Skeletal muscle cell (primary cell): ENCODE data around the gene PGM1.

Experiments used
- DNase-seq: peaks from one replicate; pipeline ENCODE4 v3.0.0-alpha.2; 2010; ENCODE audit warnings: low read depth
- H3K4me3 ChIP-seq: 2 replicates; pipeline ENCODE4 v1.5.1; 2011; ENCODE audit warnings: low read depth, mild to moderate bottlenecking, control low read depth, low read length, moderate library complexity

Gene PGM1

DNA sequence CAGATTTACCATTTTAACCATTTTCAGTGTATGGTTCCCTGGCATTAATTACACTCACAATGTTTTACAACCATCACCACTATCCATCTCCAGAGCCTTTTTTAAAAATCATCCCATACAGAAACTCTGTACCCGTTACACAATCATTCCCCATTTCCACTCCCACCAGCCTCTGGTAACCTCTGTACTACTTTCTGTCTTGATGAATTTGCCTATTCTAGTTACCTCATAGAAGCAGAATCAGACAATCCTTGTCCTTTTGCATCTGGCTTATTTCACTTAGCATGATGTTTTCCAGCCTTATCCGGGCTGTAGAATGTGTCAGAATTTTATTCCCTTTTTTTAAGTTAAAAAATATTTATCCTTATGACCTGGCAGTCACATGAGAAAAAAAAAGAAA, 33.0 kb downstream of the PGM1 start:
- no peak for DNase-seq

GRCh38 chr1:63628607-63629006, 35.4 kb downstream of the PGM1 start:
- DNase-seq: no peak
- H3K4me3 ChIP-seq: no peak overlapping the region

More for the DNA sequence above, 33.0 kb downstream of the PGM1 start:
- no peak overlapping the region for H3K4me3 ChIP-seq

- DNase-seq: no peak
- no peak overlapping the region for H3K4me3 ChIP-seq
Observed at GRCh38 chr1:63630238-63630637, 37.0 kb downstream of the PGM1 start.

DNA sequence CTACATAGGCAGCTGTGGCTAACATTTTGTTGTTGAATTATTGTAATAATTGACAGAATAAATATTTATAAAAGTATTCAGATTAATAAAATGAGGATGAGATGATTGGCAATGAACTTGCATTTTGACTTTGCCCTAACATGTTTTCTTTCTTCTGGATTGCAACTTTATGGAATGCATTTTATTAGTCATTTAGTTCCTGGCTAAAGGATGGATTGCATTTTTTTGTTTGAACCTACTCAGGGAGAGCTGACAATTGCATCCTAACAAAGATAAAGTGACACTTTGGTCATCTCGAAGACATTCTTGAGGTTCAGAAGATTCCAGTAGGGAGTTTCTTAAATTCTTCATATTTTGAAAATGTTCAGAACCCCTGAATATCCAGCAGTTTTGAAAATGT, 37.5 kb downstream of the PGM1 start:
- no peak for DNase-seq
- no peak overlapping the region for H3K4me3 ChIP-seq

DNA sequence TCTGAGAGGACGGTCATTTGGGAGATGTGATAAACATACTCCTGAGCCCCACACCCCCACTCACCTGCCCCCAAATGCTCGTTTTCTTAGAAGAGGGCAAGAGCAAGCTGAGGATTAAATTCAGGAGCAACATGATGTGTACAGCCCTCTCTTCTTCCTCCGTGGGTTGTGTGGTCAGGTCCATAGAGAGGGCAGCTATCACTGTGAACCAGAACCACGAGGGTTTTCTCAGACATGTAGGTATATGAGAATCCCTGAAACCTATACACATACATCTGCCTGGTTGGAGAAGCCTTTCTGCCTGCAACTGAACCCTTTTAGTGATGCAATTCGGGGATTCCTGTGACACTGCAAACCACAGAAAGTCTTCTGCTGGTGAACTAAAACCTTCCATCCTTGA, 38.9 kb downstream of the PGM1 start:
- no peak for DNase-seq
- no peak overlapping the region for H3K4me3 ChIP-seq

GRCh38 chr1:63633281-63633680, 40.1 kb downstream of the PGM1 start:
- DNase-seq: no peak
- no peak overlapping the region for H3K4me3 ChIP-seq

- H3K4me3 ChIP-seq: no peak overlapping the region
- no peak for DNase-seq
Observed at GRCh38 chr1:63634471-63634870, 41.3 kb downstream of the PGM1 start.

- no peak overlapping the region for H3K4me3 ChIP-seq
- peak; percentile 47 for DNase-seq
Observed at GRCh38 chr1:63635681-63636080, 42.5 kb downstream of the PGM1 start.

GRCh38 chr1:63636192-63637105, 43.2 kb downstream of the PGM1 start:
- DNase-seq: no peak
- no peak overlapping the region for H3K4me3 ChIP-seq

DNA sequence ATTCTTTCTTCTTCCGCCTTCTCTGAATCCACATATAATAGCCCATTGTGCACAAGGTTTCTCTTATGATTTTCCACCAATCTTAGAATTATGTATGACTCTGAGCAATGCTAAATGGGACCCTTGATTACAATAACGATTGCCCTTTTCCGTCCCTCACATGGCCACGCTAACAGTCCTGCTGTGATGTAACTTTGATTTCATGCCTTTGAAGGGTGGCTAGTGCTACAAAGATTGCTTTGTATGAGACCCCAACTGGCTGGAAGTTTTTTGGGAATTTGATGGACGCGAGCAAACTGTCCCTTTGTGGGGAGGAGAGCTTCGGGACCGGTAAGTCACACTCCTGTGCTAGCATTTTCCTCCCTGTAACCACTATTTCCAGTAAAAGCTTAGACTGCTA, 45.3 kb downstream of the PGM1 start:
- no peak for DNase-seq
- H3K4me3 ChIP-seq: no peak overlapping the region

DNA sequence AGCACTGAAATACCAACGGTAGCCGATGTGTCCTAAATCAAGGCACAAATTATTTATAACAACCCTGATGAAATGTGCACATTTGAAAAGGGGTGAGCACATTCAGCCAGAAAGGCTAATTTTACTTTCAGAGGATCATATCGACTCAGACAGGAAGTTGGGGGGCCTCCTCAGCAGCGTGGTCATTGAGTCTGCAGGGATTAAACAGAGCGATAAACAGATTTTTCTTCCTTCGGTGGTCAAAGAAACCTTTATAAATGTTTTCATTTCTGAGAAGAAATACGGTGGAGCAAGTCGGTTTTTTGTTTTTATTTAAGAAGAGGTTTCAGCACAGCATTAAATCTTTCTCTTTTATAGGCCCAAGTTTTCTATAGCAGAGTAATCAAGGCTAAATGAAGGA, 45.7 kb downstream of the PGM1 start:
- DNase-seq: no peak
- no peak overlapping the region for H3K4me3 ChIP-seq

- DNase-seq: no peak
- H3K4me3 ChIP-seq: no peak overlapping the region
Observed at GRCh38 chr1:63640633-63641567, 47.7 kb downstream of the PGM1 start.

DNA sequence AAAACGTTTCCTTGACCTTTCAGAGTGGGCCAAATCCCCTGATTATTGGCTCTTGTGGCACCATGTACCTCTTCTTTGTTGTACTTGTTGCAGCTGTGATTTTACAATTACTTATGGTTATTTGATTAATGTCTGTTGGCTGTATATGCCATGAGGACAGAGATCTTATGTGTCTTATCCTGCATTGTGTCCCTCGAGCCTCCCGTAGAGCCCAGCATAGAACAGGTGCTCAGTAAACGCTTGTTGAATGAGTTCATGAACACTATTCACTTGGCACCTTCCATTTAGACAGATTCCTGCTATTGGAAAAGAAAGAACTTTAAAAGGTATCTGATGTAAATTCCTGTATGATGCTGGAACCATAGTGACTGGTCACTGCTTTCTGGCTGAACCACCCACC, 48.4 kb downstream of the PGM1 start:
- DNase-seq: no peak
- H3K4me3 ChIP-seq: no peak overlapping the region

DNA sequence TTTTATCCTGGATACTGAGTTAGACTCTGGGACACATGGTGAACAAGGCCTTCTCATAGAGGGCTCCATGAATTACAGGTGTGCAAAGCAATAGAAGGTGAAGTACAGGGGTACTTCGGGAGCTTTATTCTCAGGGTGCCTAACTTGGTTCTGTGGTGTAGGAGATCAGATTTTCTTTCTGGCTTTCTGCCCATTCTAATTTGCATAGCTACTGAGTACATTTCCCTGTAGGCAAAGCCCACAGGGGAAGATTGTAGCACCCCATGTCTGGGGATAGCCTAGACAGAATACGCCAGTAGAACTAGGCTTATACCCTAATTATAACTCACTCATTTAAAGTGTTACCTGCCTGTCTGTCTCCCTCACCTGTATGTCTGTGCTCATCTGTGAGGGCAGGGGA, 49.7 kb downstream of the PGM1 start:
- H3K4me3 ChIP-seq: no peak overlapping the region
- no peak for DNase-seq

- H3K4me3 ChIP-seq: no peak overlapping the region
- no peak for DNase-seq
Observed at GRCh38 chr1:63643517-63643916, 50.3 kb downstream of the PGM1 start.

- DNase-seq: no peak
- no peak overlapping the region for H3K4me3 ChIP-seq
Observed at GRCh38 chr1:63643926-63644325, 50.7 kb downstream of the PGM1 start.

DNA sequence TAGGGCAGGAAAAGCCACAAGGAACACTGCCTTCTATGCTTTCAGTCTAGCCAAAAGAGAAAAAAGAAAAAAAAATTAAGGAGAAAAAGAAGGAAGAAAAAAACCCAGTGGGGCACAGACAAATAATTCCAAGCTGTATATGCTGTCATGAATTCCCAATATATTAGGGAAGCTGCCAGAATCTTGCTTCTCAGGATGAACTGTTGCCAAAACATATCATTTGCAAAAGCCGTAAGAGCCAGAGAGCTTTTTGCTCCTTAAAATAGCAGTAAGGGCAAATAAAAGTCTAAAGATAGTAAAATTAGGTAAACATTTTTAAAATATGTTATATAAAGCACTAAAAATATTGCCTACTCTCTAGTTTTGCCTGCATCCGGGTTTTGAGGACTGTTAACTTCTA, 52.1 kb downstream of the PGM1 start:
- no peak for DNase-seq
- H3K4me3 ChIP-seq: no peak overlapping the region

GRCh38 chr1:63648689-63649088, 55.5 kb downstream of the PGM1 start:
- no peak for DNase-seq
- no peak overlapping the region for H3K4me3 ChIP-seq

GRCh38 chr1:63651161-63651701, 58.0 kb downstream of the PGM1 start:
- H3K4me3 ChIP-seq: no peak overlapping the region
- no peak for DNase-seq

- no peak for DNase-seq
- H3K4me3 ChIP-seq: no peak overlapping the region
Observed at GRCh38 chr1:63653976-63654375, 60.8 kb downstream of the PGM1 start.
